SW480 (cell line): Measurements from ENCODE around the gene MYO15A.

ENCODE experiments used
- DNase-seq: peaks from one replicate; pipeline ENCODE4 v3.0.0-alpha.2; 2016; ENCODE audit warnings: low spot score

MYO15A gene

DNA sequence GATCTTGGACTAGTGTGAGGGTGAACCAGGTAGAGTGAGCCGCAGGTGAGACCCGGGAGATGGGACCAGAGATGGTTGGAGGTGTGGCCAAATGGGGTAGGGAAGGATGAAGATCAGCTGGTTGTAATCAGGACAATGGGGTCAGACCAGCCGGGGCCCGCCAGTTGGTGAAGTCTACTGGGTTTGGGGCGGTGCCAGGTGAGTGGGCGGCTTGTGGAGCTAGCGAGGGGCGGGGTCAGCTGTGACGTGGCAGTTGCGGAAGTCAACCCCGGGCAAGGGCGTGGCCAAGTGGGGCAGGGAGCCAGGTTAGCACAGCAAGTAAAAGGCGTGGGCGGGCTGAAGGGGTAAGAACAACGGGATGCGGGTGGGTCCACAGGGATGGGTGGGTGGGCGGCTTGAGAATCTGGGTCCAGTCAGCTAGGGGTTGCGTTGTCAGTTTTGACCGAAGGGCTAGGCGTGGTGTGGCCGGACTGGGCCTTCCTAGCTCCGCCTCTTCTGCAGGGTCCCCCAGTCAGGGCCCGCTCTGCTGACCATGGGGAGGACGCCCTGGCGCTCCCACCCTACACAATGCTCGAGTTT, 49.6 kb downstream of the MYO15A start:
- peak; percentile 93 for DNase-seq

DNA sequence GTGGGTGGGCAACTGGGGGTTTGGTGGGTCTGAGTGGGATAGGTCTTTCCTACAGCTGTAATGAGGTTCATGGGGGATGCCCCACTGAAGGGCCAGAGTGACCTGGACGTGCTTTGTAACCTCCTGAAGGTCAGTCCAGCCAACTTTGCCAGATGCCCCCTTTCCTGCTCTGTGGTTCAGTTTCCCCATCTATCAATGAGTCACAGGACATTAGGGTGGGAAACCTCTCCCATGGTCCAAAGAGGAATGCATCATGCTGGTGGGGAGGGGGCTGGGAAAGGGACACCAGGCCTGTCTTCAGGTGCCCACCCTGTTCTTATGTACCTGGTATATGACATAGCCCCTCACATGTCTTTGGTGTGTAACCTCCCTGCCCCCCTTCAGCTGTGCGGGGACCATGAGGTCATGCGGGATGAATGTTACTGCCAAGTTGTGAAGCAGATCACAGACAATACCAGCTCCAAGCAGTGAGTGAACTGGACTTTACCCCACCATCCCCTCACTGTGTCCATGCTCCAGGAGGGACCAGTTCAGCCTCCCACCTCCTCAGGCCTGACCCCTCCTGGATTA, 51.1 kb downstream of the MYO15A start:
- DNase-seq: no peak

DNA sequence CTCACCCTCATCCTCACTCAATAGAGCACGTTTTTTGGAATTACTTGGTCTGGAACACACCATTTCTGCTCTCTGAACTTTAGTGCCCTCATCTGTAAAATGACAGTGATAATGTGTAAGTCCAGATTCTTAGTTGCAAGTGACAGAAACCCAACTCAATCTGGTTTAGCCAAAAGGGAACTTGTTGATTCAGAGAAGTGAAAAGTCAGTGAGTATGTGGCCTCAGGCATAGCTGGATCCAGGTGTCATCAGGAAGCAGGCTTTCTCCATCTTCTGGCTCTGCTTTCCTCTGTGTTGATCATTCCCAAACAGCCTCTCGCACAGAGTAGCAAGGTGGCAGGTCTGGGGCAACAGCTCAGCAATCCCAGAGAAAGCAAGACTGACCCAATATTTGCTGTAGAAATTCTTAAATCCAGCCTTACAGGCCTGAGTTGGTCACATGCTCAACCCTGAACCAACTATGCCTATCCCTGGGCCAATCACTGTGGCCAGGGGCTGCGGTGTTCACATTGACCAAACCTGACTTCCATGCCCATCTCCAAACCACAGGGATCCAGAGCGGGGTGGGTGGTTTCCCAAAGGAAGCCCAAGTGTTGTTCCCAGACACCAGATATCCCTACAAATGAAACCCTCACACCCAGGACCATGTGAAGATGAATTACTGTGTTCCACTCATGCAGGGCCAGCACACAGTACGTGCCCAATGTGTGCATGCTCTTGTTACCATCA, 51.7 kb downstream of the MYO15A start:
- DNase-seq: no peak

DNA sequence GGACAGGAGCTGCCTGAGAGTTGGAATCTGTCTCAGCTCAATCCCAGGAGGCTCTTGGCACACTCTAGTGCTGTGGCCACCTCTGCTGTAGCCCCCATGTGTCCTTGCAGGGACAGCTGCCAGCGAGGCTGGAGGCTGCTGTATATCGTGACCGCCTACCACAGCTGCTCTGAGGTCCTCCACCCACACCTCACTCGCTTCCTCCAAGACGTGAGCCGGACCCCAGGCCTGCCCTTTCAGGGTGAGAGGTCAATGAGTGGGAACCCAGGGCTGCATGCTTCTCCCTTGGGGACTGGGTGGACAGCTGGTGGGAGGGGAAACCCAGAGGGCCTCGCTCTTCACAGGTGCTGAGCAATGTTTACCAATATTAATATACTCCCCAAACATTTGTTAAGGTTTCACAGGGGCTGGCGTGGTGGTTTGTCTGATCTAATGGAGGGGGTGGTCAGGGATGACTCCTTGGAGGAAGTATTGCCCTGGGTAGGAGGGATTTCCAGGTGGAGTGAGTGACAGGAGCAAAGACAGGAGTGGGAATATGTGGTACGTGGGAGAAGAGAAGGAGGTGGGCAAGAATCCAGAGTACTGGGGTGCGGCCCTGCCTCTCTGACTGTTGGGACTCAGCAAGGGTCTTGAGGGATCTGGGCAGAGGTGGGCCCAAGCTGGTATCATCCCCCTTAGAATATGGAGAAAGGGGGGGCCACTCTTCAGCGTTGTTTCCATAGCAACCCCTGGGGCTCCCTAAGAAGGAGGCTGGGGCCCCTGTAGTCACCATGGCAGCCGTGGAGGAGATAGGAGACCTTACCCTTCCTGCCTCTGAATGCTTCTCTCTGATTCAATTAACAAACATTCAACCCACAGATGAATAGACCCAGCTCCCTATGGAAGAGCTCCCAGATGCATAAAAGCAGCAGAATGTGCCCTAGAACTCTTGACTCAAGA, 52.9 kb downstream of the MYO15A start:
- no peak for DNase-seq

DNA sequence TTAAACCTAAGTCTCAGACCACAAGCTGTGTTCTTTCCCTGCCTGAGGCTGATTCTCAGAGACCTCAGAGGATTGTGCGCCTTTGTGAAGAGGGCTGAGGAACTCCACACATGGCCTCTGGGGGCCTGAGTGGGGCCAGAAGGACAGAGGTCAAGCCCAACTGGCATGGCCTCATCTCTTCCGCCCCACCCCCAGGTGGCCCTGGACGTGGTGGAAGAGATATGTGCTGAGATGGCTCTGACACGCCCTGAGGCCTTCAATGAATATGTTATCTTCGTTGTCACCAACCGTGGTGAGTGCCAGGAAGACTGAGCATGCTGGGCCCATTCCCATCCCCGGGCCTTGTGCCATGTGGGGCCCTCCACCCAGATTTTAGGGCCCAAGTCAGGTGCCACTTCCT, 55.0 kb downstream of the MYO15A start:
- no peak for DNase-seq

DNA sequence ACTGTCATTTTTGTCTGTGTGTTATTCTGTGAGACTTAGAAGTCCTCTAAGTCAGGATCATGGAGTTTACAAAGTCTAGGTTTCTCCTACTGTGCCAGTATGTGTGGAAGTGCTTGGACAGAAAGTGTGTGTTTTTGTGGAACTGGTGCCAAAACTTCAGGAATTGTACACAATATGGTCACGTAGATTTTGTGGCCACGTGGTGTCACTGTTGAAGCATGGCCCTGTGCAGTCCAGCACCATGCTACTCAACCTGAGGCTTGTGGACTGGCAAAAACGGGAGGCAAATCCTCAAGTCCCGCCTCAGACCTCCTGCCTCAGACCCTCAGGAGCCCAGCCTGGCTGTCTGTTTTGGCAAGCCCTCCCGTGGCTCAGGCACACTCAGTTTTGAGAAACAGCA, 58.3 kb downstream of the MYO15A start:
- no peak for DNase-seq

DNA sequence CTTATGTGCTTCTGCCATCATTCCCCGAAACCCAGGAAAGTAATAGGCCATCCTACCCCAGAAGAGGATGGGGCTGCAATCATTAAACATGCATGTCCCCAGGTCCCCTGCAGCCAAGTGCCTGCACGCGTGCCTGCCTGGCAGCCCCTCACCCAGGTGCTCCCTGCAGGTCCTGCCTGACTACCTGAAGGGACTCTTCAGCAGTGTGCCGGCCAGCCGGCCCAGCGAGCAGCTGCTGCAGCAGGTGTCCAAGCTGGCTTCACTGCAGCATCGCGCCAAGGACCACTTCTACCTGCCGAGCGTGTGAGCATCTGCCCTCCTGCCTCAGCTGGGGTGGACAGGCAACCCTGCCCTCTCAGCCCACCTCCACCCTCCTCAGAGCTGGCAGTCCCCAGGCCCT, 58.9 kb downstream of the MYO15A start:
- DNase-seq: no peak

DNA sequence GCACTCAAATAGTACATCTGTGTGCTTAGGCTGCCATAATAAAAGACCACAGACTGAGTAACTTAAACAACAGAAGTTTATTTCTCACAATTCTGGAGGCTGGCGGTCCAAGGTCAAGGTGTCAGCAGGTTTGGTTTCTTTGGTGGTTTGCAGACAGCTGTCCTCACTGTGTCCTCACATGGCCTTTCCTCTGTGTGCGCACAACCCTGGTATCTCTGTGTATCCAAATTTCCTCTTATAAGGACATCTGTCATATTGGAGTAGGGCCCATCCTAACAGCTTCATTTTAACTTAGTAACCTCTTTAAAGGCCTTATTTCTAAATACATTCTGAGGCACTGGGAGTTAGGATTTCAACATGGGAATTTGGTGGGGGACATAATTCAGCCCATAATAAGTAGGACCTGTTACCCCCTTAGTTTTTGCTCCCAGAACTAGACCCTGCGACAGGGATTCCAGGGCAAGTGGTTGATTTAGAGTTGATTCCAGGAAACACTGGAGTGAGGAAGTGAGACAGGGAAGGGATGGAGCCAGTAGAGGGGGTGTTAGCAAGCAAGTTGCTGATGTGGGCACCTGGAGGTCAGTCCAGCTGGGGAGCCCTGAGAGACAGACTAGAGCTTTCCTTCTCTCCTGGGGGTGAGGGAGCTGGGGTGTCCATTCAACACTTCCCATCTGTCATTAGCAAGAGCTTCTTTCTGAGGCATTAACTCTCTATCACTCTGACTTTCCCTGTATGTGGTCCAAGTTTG, 64.1 kb downstream of the MYO15A start:
- DNase-seq: no peak

DNA sequence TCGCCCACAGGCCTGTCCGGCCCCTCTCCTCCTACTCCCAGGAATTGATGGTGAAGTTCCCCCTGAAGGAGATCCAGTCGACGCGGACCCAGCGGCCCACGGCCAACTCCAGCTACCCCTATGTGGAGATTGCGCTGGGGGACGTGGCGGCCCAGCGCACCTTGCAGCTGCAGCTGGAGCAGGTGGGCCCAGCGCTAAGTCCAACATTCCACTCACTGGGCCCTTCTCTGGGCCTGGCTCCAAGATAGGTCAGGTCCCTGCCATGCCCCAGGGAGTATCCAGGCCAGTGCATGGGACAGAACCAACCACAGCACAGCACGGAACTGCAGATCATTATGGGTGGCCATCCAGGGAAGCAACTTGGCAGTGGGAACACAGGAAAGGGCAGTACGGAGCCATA, 65.2 kb downstream of the MYO15A start:
- no peak for DNase-seq

DNA sequence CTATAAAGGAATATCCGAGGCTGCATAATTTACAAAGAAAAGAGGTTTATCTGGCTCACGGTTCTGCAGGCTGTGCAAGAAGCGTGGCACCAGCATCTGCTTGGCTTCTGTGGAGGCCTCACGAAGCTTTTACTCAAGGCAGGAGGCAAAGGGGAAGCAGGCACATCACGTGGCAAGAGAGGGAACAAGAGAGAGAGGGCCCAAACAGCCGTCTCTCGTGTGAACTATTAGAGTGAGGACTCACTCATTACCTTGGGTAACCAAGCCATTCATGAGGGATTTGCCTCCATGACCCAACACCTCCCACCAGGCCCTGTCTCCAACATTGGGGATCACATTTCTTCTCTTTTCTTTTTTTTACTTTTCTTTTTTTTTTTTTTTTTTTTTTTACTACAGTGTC, 67.6 kb downstream of the MYO15A start:
- no peak for DNase-seq

DNA sequence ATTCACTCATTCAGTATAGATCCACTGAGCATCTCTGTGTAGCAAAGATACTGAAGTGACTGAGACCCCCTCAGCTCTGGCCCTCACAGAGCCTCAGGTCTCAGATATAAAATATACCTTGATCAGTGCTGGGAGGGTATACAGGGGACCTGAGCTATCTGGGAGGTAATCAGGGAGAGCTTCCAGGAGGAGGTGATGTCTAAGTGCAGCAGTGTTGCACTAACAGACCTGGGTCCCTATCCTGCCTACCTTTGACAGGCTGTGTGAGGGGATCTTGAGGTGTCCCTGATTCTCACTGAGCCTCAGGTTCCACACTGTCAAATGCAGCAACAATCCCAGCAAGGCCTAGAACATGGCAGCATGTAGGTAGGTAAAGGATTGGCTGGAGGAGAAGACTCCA, 68.6 kb downstream of the MYO15A start:
- DNase-seq: no peak

DNA sequence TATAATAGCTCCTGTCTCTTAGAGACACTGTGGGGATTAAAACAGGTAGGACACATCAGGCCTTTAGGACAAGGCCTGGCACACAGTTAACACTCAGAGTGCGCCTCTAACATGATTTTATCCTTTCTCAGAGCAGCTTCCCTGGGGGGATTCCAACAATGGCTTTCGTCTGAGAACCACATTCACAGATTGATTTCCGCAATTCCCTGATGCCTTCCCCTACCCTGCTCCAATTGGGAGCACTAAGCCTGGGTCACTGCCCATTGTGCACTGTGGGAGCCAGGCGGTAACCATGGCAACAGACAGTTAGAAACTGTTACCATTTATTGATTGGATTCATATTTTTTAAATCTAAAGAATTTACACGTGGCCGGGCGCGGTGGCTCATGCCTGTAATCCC, 69.2 kb downstream of the MYO15A start:
- DNase-seq: no peak

DNA sequence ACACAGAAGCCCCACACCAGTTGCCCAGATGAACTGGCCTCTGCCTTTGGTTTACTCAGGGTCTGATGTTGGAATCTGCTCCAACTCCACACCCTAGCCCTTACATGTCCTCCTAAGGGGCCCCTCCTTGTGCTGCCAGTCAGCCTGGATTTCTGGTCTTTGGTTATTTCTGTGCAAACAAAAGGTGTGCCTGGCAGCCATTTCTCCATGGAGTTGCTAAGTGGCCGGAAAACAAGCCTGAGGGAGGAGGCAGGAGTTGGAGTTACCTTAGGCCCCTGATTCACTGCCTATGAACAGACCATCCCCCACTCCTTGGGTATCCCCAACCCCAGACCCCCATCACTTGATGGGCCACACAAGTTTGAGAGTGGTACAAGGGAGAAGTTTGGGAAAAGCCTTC, 70.6 kb downstream of the MYO15A start:
- no peak for DNase-seq

DNA sequence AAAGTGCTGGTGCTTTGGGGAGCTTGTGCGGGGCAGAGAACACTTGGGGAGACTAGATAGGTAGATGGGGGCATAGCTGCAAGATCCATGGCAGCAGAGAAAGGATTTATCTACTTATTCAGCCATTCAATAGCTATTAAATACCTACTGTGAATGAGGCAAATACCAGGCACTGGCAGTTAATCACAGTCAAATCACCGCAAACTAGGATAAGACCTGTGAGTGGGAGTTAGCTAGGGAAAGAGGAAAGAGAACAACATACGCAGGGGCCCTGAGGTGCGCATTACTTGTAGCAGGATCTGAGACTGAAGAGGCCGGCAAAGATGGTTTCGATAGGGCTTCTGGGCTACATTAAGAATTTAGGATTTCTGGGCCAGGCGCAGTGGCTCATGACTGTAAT, 71.2 kb downstream of the MYO15A start:
- DNase-seq: no peak

DNA sequence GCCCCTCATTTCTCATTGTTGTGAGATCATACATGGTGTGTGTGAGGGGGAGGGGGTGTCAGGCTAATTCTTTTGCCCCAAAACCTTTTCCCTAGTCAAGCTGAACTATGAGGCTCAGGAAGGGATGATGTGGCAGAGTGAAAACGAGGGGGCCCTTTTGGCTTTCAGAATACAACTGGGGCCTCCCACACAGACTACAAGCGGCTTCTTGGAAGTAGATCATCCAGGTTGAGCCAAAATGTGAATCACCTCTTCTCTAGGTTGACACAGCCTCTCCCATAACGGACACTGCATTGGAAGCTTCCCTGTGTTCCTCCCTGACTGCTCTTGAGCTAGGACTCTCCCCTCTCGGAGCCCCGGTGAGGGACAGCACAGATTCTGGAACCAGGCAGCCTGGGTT, 72.8 kb downstream of the MYO15A start:
- no peak for DNase-seq

DNA sequence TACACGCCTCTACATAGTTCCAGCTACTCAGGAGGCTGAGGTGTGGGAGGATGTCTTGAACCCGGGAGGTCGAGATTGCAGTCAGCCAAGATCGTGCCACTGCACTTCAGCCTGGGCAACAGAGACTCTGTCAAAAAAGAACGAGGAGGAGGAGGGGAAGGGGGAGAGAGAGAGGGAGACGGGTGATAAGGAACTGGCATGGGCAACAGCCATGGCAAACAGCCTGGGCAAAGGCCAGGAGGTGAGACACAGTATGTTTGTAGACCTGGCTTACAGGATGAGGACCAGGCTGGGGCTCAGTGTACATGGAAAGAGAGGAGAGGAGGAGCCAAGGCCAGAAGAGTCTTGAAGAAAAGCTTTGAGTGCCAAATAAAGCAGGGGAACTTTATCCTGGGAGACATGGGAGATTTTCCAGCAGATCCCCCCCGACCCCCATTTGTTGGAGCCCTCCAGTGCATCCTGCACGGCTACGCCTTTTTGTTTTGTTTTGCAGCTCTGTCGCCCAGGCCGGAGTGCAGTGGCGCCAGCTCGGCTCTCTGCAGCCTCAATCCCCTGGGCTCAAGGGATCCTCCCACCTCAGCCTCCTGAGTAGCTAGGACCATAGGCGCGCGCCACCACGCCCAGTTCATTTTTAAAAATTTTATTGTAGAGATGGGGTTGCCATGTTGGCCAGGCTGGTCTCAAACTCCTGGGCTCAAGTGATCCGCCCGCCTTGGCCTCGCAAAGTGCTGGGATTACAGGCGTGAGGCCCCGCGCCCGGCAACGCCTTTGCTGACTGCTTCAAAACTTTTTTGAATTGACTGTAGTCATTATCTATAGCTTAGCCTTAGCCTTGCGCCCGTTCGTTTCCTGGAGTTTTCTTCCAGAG, 73.8 kb downstream of the MYO15A start:
- no peak for DNase-seq

DNA sequence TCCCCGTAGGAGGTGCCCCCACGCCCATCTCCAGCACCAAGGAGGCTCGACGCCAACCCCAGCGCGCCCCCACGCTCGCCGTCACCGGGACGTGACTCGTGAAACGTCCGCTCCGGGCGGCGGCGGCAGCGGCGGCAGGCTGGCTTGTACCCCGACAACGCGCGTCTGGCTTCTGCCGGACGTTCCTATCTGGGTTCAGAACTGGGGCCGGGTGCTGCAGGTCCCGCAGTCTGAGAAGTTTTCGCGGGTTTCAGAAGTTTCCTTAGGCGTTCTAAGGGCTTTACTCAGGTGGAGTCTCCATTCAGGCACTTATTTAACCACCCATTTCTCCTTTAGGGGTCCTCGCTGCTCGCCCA, 74.4 kb downstream of the MYO15A start:
- peak; percentile 64 for DNase-seq

DNA sequence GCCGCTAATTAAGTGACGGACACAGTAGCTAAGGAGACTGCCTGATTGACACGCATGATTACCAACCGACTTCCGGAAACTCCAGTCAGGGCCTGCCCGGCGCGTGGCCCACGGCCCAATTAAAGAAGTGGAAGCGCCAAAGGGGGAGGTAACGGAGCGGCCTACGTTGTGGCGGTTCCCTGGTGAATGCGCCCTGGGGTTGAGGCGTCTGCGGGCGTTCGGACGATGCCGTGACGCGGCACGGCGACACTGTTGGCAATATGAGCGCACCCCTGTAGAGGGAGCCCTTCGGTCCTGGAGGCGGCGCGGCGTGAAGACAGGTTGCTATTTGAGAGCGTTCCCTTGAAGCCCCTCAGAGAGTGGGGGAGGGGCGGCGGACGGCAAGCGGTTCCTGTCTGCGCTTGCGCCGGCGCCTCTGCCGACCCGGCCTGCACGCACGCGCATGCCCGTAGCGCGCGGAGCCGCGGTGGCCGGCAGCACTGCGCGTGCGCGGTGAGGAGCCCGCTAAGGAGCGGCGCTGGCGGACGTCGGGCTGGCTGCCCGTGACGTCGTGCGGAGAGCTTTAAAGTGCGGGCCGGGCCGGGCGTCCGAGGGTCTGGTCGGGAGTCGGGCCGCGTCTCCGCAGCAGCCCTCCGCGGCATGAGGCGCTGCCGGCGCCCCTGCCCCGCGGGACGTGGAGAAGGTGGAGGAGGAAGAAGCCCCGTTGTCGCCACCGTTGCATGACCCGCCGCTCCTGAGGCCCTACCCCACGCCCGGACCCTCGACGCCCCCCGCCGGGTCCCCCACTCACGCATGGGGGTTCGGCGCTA, 75.0 kb downstream of the MYO15A start, which contains the start of gene ALKBH5:
Gene ALKBH5, plus strand, starts transcription at position 495 of the 809 bp plus-strand sequence. CDS start 416 bp downstream, outside the sequence.
- peak; percentile 99 for DNase-seq

DNA sequence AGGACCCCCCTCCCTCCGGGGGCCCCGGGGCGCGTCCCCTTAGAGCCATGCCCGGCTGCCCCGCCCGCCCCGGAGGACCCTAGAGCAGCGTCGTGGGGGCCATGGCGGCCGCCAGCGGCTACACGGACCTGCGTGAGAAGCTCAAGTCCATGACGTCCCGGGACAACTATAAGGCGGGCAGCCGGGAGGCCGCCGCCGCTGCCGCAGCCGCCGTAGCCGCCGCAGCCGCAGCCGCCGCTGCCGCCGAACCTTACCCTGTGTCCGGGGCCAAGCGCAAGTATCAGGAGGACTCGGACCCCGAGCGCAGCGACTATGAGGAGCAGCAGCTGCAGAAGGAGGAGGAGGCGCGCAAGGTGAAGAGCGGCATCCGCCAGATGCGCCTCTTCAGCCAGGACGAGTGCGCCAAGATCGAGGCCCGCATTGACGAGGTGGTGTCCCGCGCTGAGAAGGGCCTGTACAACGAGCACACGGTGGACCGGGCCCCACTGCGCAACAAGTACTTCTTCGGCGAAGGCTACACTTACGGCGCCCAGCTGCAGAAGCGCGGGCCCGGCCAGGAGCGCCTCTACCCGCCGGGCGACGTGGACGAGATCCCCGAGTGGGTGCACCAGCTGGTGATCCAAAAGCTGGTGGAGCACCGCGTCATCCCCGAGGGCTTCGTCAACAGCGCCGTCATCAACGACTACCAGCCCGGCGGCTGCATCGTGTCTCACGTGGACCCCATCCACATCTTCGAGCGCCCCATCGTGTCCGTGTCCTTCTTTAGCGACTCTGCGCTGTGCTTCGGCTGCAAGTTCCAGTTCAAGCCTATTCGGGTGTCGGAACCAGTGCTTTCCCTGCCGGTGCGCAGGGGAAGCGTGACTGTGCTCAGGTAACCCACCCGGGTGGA, 75.8 kb downstream of the MYO15A start:
- DNase-seq: peak; percentile 39
